Stimulated activated CD8-positive, alpha-beta memory T cell treated with anti-CD3 and anti-CD28 coated beads, Interleukin-4, amount 100 ng/mL, for 4 hours (primary cell): ENCODE measurements around the gene FTO.

ENCODE experiments used
- DNase-seq, 2 donors: peaks; one replicate each; pipeline ENCODE4 v3.0.0-alpha.2; 2020; ENCODE audit warnings: low read depth in 2 of 2, low spot score in 1 of 2

Gene FTO

GRCh38 chr16:54144572-54144947, 440.6 kb downstream of the FTO start:
- no peak for DNase-seq

DNA sequence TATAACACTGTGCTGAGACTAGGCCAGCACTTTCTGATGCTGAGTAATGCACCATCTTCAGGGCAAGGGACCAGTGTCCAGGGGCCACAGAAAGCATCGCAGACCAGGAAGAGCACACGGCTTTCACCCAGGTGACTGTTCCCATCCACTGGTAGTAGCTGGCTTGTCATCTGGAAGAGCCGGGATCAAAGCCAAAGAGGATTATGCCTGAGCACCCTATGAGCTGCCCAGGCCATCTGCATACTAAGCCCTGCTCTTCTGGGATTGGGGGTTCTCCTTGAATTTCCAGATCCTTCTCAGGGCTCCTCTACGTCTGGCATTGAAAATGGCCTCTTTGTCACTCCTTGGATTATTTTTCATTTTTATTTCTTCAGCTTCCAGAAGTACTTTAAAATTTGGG, 441.9 kb downstream of the FTO start:
- DNase-seq: no peak

- no peak for DNase-seq
Observed at GRCh38 chr16:54148974-54149373, 445.0 kb downstream of the FTO start.

- DNase-seq: no peak
Observed at GRCh38 chr16:54150861-54151260, 446.9 kb downstream of the FTO start.

DNA sequence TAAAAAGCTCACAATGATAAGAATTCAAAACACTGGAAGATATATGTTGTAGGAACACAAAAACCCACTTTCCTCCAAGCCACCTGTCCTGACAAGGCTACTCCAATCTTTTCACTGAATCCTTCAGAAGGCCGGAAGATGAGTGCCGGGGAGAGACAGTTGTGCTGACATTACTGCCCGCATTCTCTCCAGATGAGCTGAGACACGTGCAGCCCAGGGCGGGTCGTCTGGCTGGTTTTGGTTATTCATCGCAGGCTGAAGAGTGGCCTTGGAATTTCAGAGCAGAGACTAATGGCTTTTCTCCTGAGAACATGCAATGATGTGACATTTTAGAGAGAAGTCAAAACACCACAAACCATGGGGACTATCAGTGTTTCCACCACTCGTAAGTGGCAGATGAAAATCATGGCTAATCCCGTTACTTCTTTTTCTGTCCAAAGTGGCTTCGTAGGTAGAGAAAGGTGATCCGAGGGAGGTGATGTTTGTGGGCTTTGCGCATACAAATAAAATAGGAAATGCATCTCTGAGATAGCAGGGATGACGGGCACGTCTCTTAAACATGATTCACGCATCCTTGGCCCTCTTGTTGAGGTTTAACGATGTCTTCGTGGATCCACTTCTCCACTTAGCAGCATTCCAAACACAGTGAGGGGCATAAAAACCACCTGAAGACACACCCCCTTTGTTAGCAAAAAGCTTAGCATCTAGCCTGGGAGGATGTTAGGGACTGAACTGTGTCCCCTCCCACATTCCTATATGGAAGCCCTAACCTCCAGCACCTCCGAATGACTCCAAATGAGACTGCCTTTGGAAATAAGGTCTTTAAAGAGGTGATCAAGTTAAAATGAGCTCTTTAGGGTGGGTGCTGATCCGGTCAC, 448.6 kb downstream of the FTO start:
- DNase-seq: no peak

DNA sequence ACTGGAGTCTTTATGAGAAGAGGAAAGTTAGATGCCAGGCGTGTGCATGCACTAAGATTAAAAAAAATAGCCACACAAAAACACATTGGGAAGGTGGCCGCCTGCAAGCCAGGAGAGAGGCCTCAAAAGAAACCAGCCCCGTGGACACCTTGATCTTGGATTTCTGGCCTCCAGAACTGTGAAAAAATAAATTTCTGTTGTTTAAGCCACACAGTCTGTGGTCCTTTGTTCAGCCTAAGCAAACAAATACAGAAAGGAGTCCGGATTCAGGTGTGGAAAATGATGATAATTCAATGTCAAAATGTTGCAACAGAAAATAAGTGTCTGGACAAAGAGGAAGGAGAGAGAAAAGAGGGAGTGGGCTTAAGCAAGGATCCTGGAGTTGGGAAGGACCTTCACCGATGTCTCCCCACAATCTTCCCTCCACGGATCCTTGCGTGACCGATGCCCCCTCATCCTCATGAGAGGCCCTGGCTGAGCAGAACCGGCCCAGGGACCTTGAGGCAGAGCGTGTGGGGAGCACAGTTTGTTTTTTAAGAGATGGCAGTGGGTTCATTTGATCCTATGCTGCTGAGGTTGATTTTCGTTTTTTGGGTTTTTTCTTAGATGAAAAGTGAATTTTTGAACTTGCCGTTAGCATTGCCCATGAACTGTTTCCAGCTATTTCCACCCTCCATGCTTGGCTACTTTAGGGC, 449.4 kb downstream of the FTO start:
- DNase-seq: no peak

GRCh38 chr16:54156349-54156748, 452.4 kb downstream of the FTO start:
- no peak for DNase-seq

DNA sequence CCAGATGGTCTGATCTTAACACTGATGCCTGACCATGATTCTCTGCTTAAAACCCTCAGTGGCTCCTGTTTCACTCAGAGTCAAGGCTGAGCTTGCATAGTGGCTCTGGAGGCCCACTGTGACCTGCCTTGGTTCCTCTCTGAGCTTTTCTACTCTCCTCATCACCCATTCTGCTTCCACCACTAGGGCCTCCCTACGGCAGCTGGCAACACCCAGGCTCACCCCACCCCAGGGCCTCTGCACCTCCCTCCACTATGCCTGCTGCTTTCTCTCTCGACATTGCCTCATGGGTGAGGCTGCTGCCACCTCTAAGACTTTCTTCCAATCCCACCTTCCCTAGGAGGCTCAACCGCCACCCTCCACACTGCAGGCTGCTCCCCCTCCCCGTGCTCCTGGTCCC, 455.0 kb downstream of the FTO start:
- DNase-seq: no peak

GRCh38 chr16:54159490-54160080, 455.6 kb downstream of the FTO start:
- no peak for DNase-seq

- DNase-seq: no peak
Observed at GRCh38 chr16:54160252-54160860, 456.4 kb downstream of the FTO start.

DNA sequence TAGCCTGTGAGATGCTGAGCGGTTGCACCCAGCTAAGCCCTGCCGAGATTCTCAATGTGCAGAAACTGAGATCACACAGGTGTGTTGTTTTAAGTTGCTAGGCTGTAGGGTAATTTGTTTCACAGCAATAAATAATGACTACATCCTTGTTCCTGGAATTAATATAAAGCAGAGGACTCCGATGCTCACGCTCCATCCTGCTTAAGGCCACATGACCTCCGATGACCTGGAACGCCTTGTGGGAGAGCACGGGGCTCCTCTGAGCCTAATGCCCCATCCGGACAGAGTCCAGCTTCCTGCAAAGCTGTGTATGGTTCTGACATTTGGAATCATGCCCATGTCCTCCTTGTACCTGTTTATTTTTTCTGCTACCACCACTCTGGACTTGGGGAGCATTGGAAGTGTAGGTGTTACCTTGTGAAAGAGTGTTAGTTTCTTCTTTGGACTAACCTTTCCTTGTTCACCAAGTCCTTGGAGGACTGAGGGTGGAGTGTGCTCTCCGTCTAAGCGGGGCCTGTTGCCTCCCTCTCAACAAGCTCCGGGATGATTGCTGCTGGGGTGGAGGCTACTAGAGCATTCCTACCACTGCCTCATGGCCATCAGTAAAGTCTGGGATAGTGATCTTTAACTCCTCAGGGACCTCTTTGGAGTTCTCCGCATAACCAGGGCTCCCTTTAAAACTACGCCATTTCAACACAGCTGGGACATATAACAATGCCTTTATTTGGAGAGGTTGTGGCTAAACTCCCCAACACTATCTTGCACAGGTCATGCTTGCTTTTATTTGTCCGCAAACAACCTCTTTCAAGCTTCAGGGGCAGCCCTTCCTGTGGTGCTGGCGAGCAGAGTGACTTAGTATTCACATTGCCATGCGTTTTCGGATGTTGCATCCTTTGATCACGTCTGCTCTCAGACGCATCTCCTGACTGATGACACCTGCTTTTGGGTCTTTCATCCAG, 457.3 kb downstream of the FTO start:
- no peak for DNase-seq

DNA sequence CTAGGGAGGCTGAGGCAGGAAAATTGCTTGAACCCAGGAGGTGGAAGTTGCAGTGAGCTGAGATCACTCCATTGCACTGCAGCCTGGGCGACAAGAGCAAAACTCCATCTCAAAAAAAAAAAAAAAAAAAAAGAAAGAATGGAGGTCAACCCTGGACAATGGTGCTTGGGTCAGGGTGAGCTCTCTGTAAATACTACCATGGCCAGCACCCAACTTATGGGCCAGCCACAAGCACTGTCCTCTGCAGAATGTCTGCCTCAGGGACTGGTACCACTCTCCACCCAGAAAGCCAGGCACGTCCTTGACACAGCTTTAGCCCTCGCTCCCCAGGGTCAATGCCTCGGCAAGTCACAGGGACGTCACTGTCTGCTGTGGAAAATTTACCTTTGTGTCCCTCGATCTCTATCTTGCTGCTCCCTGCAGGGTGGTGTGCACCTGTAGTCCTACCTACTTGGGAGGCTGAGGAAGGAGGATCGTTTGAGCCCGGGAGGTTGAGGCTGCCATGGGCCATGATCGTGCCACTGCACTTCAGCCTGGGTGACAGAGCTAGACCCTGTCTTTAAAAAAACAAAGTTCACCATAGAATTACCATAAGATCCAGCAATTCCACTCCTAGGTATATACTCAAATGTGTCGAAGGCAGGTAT, 459.4 kb downstream of the FTO start:
- no peak for DNase-seq

DNA sequence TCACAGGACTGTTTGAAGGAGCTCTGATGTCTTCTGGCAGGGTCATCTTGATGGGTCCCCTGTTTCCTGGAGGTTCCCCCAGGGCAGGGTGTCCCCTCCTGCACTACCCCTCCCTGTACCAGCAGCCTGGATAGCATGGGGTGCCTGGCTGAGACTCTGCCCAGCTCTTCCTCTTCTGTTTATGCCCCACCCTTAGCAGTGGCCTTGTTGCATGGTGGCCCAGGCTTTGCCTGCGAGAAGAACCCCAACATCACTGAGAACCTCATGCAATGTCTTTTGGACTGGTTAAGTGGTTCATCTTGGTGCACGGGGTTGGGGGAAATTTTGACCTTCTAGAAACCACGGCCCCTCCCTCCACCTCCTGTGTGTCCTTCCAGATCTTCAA, 460.8 kb downstream of the FTO start:
- DNase-seq: no peak

DNA sequence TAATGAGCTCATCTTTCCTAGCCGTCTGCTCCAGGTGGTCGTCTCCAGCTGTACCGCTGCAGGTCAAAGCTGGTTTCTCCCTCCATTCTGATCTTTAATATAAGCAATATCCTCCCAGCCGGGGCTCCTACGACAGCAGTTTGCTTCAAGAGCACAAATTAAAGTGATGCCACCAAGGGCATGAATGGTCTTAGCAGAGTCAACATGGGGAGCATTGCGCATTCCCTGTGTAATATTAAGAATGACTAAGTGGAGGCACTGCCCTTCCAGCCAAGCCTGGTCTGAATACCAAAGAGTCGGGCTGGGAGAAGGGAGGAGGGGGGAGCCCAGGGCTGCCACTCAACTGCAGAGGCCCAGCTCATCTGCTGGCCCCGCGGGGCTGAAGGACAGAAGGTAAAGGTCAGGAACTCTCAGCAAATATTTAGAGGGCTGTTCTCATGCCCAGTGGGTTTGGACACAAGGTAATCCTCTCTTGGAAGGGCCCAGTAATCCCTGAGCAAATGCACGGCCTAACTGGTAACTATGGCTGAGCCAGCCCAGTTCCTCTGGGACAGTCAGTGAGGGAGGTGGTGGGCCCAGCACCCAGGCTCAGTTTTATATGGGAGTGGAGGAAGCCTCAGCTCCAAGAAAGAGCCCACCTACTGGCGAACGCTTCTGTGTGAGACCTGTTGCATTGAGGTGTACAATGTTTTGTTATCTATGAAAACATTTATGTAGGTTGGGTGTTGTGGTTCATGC, 461.4 kb downstream of the FTO start:
- DNase-seq: no peak

- no peak for DNase-seq
Observed at GRCh38 chr16:54165912-54166865, 462.2 kb downstream of the FTO start.

DNA sequence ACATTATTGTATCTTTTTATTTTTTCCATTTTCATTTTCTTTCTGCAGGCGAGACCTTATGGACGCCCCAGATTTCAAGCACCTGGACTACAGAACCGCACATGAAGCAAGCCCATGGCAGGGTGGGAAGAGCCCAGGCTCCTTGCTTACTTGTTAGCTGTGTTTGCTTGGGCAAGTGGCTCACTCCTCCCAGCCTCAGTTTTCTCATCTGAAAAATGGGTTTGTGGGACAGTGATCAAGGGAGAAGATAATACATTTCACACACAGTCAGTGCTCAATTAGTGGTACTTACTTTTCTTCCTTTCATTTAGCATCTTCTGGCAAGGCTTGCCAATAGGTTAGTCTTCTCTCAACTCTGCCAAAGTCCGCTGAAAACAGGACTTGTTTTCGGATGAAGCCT, 465.2 kb downstream of the FTO start:
- DNase-seq: no peak

- no peak for DNase-seq
Observed at GRCh38 chr16:54171626-54172537, 467.9 kb downstream of the FTO start.
